ENCODE measurements around the gene LRCOL1.

The LRCOL1 gene

DNA sequence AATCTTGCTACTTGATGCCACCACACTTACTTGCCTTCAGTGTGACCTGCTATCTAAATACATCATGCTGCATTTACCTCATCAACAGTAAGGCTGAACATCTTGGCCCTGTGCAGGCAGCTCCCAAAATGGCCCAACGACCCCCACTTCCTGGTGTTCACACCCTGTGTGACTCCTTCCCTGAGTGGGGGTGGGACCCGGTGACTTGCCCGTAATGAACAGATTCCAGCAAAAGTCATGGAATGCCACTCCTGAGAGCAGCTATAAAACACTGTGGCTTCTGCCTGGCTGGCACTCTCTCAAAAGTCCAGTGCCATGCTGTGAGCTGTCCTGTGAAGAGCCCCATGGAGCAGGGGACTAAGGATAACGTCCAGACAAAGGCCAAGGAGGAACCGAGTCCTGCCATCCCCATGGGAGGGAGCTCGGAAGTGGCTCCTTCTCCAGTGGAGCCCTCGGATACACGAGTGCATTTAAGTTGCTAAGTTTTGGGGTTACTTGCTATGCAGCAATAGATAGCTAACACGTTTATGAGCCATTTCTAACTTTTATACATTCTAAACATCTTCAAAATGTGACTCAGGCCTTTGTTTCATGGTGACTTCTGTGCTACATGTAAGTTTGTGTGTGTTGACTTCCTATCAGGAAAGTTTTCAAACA is 41.2 kb upstream of the LRCOL1 start:
- TF ChIP-seq CTCF (IDR thresholded peaks at IDR 0.05; ENCODE audit: low read length, missing control alignments): no peak
- DNase-seq (ENCODE audit: low read depth): no peak
- H3K4me3 ChIP-seq (replicated peaks; ENCODE audit: low read depth, low read length): no peak overlapping the region

DNA sequence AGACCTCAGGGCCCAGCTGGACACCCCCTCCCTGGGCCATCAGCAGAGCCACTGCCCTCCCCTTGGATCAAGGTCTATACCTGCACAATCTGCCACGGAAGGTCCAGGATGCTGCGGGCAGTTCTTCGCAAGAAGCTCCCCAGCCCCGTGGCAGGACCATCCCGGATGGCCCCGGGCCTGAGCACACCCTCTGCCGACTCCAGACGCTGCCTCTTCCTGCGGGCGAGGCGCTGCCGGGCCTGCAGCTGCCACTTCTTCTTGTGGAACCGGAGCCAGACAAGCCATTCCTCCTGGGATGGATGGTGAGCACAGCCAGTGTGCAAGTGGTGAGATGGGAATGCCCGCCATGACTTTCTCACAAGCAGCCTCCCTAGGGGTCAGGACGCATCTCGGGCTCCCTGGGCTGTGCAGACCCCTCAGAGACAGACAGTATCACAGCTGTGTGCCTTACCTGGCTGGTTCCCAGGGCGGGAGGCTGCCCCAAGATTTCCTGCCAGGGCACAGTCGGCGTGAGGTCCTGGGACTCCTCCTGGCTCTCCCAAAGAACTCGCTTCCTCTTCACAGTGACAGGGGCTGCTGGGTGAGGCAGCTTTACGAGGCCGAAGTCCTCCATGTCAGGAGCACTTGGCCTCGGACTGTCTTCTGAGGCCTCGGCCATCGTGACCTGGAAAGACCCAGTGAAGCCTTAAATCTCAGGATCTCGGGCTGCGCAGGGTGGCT is 39.0 kb upstream of the LRCOL1 start:
- no peak for DNase-seq (ENCODE audit: low read depth)
- TF ChIP-seq CTCF (IDR thresholded peaks at IDR 0.05; ENCODE audit: low read length, missing control alignments): no peak
- no peak overlapping the region for H3K4me3 ChIP-seq (replicated peaks; ENCODE audit: low read depth, low read length)

DNA sequence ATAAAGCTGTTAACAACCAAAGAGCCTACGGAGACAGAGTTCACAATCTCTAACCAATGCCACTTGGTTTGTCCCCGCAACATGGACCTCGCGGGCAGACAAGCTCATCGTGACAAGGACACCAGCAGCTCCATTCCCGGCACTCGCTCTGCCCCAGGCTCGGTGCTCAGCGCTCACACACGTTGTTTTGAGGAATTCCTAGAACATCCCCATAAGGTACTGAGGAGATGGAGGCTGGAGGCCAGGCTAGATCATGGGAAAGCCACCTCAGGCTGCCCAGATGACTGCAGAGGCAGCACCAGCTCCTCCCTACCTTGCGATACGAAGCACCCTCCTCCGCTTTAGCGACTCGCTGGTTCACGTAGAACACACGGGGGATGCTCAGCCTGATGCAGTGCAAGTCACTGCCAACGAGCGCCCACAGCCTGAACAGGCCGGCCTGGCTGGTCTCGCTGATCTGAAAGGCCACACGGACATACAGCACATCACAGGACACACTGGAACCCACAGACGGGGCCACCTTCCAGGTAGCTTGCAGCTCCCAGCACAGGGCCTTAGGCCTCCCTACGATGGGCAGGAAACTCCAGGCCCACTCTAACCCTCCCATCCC is 38.3 kb upstream of the LRCOL1 start:
- H3K4me3 ChIP-seq (replicated peaks; ENCODE audit: low read depth, low read length): no peak overlapping the region
- DNase-seq (ENCODE audit: low read depth): no peak
- TF ChIP-seq CTCF (IDR thresholded peaks at IDR 0.05; ENCODE audit: low read length, missing control alignments): no peak

DNA sequence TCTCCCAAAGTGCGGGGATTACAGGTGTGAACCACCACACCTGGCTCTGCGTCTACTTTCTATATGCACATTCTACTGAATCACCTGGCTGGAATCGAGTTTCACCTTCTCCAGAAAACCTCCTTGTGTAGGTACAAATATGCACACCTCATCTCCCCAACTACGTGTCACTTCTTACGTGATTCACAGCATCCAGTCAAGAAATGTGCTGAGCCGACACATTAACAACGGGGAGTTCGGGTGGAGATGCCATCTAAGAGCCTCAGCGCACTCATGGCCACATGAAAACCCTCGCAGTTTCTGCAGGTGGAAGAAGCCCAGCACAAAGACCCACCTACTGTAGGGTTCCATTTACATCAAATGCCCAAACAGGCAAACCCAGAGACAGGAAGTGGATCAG is 37.5 kb upstream of the LRCOL1 start:
- no peak overlapping the region for H3K4me3 ChIP-seq (replicated peaks; ENCODE audit: low read depth, low read length)
- DNase-seq (ENCODE audit: low read depth): no peak
- TF ChIP-seq CTCF (IDR thresholded peaks at IDR 0.05; ENCODE audit: low read length, missing control alignments): no peak

DNA sequence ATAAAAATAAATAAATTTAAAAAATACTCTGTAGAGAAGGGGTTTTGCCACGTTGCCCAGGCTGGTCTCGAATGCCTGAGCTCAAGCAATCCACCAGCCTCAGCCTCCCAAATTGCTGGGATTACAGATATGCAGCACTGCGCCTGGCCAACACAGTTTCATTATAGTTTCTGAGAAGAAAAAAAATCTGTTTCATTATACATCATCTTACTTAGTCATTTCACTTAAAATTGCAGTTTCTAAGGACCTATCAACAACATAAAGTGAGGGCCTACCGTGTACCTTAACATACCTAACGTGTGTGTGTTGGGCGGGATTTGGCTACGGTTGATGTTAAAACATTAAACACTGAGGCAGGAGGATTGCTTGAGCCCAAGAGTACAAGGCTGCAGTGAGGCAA is 36.5 kb upstream of the LRCOL1 start:
- no peak for DNase-seq (ENCODE audit: low read depth)
- TF ChIP-seq CTCF (IDR thresholded peaks at IDR 0.05; ENCODE audit: low read length, missing control alignments): no peak
- no peak overlapping the region for H3K4me3 ChIP-seq (replicated peaks; ENCODE audit: low read depth, low read length)

GRCh38 chr12:132642846-132643835 is 32.8 kb upstream of the LRCOL1 start:
- H3K4me3 ChIP-seq (replicated peaks; ENCODE audit: low read depth, low read length): no peak overlapping the region
- no peak for DNase-seq (ENCODE audit: low read depth)
- TF ChIP-seq CTCF (IDR thresholded peaks at IDR 0.05; ENCODE audit: low read length, missing control alignments): no peak

Data from fibroblast of pulmonary artery (primary cell).